ENCODE results near the gene AFAP1L1.

Gene AFAP1L1

GRCh38 chr5:149282027-149282965, 10.6 kb downstream of the AFAP1L1 start:
- TF ChIP-seq PPARA (CRISPR knock-in tag; IDR thresholded peaks at IDR 0.05; ENCODE audit: borderline replicate concordance) (no peak), ESRRG (CRISPR knock-in tag; IDR thresholded peaks at IDR 0.05) (no peak), TCF4 (CRISPR knock-in tag; IDR thresholded peaks at IDR 0.05; ENCODE audit: borderline replicate concordance) (no peak), OSR1 (CRISPR knock-in tag; IDR thresholded peaks at IDR 0.05) (no peak), ZNF70 (CRISPR knock-in tag; IDR thresholded peaks at IDR 0.05) (no peak), SNAI2 (CRISPR knock-in tag; IDR thresholded peaks at IDR 0.05) (no peak), CSRNP3 (CRISPR knock-in tag; IDR thresholded peaks at IDR 0.05) (no peak), ZFP30 (CRISPR knock-in tag; IDR thresholded peaks at IDR 0.05) (no peak), RARB (CRISPR knock-in tag; IDR thresholded peaks at IDR 0.05) (no peak)
- TF ChIP-seq, protein P1, sequence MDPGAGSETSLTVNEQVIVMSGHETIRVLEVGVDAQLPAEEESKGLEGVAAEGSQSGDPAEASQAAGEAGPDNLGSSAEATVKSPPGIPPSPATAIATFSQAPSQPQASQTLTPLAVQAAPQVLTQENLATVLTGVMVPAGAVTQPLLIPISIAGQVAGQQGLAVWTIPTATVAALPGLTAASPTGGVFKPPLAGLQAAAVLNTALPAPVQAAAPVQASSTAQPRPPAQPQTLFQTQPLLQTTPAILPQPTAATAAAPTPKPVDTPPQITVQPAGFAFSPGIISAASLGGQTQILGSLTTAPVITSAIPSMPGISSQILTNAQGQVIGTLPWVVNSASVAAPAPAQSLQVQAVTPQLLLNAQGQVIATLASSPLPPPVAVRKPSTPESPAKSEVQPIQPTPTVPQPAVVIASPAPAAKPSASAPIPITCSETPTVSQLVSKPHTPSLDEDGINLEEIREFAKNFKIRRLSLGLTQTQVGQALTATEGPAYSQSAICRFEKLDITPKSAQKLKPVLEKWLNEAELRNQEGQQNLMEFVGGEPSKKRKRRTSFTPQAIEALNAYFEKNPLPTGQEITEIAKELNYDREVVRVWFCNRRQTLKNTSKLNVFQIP (CRISPR knock-in tag; IDR thresholded peaks at IDR 0.05; ENCODE audit: borderline replicate concordance, low read depth) = no peak
- no peak for ATAC-seq

- no peak for ATAC-seq
- no peak for TF ChIP-seq ZNF70 (CRISPR knock-in tag; IDR thresholded peaks at IDR 0.05)
- no peak for TF ChIP-seq ARNTL (CRISPR knock-in tag; IDR thresholded peaks at IDR 0.05; ENCODE audit: borderline replicate concordance, low read depth)
- no peak for TF ChIP-seq ZFP30 (CRISPR knock-in tag; IDR thresholded peaks at IDR 0.05)
- TF ChIP-seq BACH2 (CRISPR knock-in tag; IDR thresholded peaks at IDR 0.05; ENCODE audit: borderline replicate concordance) = no peak
- no peak for TF ChIP-seq RARB (CRISPR knock-in tag; IDR thresholded peaks at IDR 0.05)
- no peak for TF ChIP-seq SNAI2 (CRISPR knock-in tag; IDR thresholded peaks at IDR 0.05)
- no peak for TF ChIP-seq PPARA (CRISPR knock-in tag; IDR thresholded peaks at IDR 0.05; ENCODE audit: borderline replicate concordance)
- no peak for TF ChIP-seq GLIS3 (CRISPR knock-in tag; IDR thresholded peaks at IDR 0.05)
- TF ChIP-seq CSDC2 (CRISPR knock-in tag; IDR thresholded peaks at IDR 0.05) = no peak
- TF ChIP-seq TOX (CRISPR knock-in tag; IDR thresholded peaks at IDR 0.05; ENCODE audit: borderline replicate concordance) = no peak
- TF ChIP-seq, protein P2, sequence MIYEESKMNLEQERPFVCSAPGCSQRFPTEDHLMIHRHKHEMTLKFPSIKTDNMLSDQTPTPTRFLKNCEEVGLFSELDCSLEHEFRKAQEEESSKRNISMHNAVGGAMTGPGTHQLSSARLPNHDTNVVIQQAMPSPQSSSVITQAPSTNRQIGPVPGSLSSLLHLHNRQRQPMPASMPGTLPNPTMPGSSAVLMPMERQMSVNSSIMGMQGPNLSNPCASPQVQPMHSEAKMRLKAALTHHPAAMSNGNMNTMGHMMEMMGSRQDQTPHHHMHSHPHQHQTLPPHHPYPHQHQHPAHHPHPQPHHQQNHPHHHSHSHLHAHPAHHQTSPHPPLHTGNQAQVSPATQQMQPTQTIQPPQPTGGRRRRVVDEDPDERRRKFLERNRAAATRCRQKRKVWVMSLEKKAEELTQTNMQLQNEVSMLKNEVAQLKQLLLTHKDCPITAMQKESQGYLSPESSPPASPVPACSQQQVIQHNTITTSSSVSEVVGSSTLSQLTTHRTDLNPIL (CRISPR knock-in tag; IDR thresholded peaks at IDR 0.05; ENCODE audit: low read depth) = no peak
- no peak for TF ChIP-seq PATZ1 (CRISPR knock-in tag; IDR thresholded peaks at IDR 0.05; ENCODE audit: borderline replicate concordance)
- TF ChIP-seq ISL1 (CRISPR knock-in tag; IDR thresholded peaks at IDR 0.05) = no peak
- TF ChIP-seq ZC3H10 (CRISPR knock-in tag; IDR thresholded peaks at IDR 0.05) = no peak
- TF ChIP-seq OSR1 (CRISPR knock-in tag; IDR thresholded peaks at IDR 0.05) = no peak
- no peak for TF ChIP-seq ZNF565 (CRISPR knock-in tag; conservative IDR thresholded peaks at IDR 0.05; ENCODE audit: low read depth)
- TF ChIP-seq ZFP3 (CRISPR knock-in tag; IDR thresholded peaks at IDR 0.05) = no peak
- TF ChIP-seq CSRNP3 (CRISPR knock-in tag; IDR thresholded peaks at IDR 0.05) = no peak
- no peak for TF ChIP-seq ESRRG (CRISPR knock-in tag; IDR thresholded peaks at IDR 0.05)
- TF ChIP-seq, protein P1 (CRISPR knock-in tag; IDR thresholded peaks at IDR 0.05; ENCODE audit: borderline replicate concordance, low read depth) = no peak
Measured at GRCh38 chr5:149282966-149283332, 11.3 kb downstream of the AFAP1L1 start.
